Measurements from ENCODE around the gene SF3A1. TPM values are rescaled to one million over a fixed set of nuclear protein-coding genes. Genes with fewer than 3 reads are reported as not detected.

SF3A1 gene
- total and polyA plus RNA-seq, 9 of the 15 experiments (the other 6 are each of a cell fraction or from before 2014, with no cell fraction given), result 6.7 to 228 (median 13.0) TPM

GRCh38 chr22:30372915-30373314 is 16.2 kb upstream of the SF3A1 start (continued):
- TF ChIP-seq ZNF592 (IDR thresholded peaks at IDR 0.05) (no peak), ZC3H11A (IDR thresholded peaks at IDR 0.05; ENCODE audit: low read depth, low read length) (no peak), ZNF436 (CRISPR knock-in tag; IDR thresholded peaks at IDR 0.05) (no peak), COPS2 (conservative IDR thresholded peaks at IDR 0.05) (no peak)
- TF ChIP-seq, protein P1, sequence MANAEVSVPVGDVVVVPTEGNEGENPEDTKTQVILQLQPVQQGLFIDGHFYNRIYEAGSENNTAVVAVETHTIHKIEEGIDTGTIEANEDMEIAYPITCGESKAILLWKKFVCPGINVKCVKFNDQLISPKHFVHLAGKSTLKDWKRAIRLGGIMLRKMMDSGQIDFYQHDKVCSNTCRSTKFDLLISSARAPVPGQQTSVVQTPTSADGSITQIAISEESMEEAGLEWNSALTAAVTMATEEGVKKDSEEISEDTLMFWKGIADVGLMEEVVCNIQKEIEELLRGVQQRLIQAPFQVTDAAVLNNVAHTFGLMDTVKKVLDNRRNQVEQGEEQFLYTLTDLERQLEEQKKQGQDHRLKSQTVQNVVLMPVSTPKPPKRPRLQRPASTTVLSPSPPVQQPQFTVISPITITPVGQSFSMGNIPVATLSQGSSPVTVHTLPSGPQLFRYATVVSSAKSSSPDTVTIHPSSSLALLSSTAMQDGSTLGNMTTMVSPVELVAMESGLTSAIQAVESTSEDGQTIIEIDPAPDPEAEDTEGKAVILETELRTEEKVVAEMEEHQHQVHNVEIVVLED (CRISPR knock-in tag; IDR thresholded peaks at IDR 0.05), result no peak

GRCh38 chr22:30371981-30372380 is 15.3 kb upstream of the SF3A1 start:
- no peak overlapping the region for H3K27ac ChIP-seq (ENCODE audit: extremely low read depth, low read depth, low read length)
- no TSS peak for BruUV-seq (replicated peaks)
- intact Hi-C loops (cut with micrococcal nuclease), result no loop called here
- ATAC-seq, result no peak
- H3K9me3 ChIP-seq (replicated peaks; ENCODE audit: control insufficient read depth, insufficient read depth, low read depth, low read length), result no peaks in the 10 kb centered on the region
- no peak for FAIRE-seq
- H3K4me1 ChIP-seq (replicated peaks in 1 of 2; ENCODE audit: control insufficient read depth in 2 of 2, insufficient read depth in 2 of 2, low read length in 2 of 2), result peaks cover 0 to 15% of the 10 kb centered on the region in 2 experiments; a peak in 2 of 5 replicates
- no peaks in the 10 kb centered on the region for H3K36me3 ChIP-seq (ENCODE audit: control insufficient read depth, insufficient read depth, low read length)
- H3K4me2 ChIP-seq (ENCODE audit: insufficient read depth, low read length), result no peak overlapping the region
- in situ Hi-C loops (cut with MboI), result no loop called here
- no peaks in the 10 kb centered on the region; a peak in 1 of 5 replicates for H3K27me3 ChIP-seq (ENCODE audit: control insufficient read depth in 2 of 2, insufficient read depth in 2 of 2, low read length in 2 of 2)
- no peaks in the 10 kb centered on the region for H3K9me1 ChIP-seq (ENCODE audit: control insufficient read depth, insufficient read depth, low read length)
- no peak overlapping the region for H2AFZ ChIP-seq (ENCODE audit: low read depth, low read length)
- 40% methylated on average over 12 of the region's 13 CpGs for WGBS (ENCODE audit: insufficient coverage, low coverage, missing lambda C conversion rate)
- no peak overlapping the region for H3K9ac ChIP-seq (ENCODE audit: insufficient read depth in 1 of 2, low read depth in 2 of 2, low read length in 2 of 2)
- CTCF ChIA-PET (ENCODE audit: low intra/inter-chr PET ratio), result no interaction called here
- H3K79me2 ChIP-seq (ENCODE audit: control insufficient read depth, insufficient read depth, low read length), result no peaks in the 10 kb centered on the region
- H4K20me1 ChIP-seq (replicated peaks; ENCODE audit: control insufficient read depth, insufficient read depth, low read length), result no peaks in the 10 kb centered on the region
- POLR2A ChIA-PET, result interaction anchor here (0.6 to 2.4 kb wide), 2 partner anchors 10 to 13 kb away, joined by 3 to 9 read pairs; no protein-coding TSS in a partner anchor
- DNase-seq (ENCODE audit: extremely low read depth in 1 of 4, low spot score in 3 of 4), result no peak
- H3K4me3 ChIP-seq, result no peak overlapping the region
- TF ChIP-seq, protein P2, sequence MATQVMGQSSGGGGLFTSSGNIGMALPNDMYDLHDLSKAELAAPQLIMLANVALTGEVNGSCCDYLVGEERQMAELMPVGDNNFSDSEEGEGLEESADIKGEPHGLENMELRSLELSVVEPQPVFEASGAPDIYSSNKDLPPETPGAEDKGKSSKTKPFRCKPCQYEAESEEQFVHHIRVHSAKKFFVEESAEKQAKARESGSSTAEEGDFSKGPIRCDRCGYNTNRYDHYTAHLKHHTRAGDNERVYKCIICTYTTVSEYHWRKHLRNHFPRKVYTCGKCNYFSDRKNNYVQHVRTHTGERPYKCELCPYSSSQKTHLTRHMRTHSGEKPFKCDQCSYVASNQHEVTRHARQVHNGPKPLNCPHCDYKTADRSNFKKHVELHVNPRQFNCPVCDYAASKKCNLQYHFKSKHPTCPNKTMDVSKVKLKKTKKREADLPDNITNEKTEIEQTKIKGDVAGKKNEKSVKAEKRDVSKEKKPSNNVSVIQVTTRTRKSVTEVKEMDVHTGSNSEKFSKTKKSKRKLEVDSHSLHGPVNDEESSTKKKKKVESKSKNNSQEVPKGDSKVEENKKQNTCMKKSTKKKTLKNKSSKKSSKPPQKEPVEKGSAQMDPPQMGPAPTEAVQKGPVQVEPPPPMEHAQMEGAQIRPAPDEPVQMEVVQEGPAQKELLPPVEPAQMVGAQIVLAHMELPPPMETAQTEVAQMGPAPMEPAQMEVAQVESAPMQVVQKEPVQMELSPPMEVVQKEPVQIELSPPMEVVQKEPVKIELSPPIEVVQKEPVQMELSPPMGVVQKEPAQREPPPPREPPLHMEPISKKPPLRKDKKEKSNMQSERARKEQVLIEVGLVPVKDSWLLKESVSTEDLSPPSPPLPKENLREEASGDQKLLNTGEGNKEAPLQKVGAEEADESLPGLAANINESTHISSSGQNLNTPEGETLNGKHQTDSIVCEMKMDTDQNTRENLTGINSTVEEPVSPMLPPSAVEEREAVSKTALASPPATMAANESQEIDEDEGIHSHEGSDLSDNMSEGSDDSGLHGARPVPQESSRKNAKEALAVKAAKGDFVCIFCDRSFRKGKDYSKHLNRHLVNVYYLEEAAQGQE (IDR thresholded peaks at IDR 0.05; ENCODE audit: borderline replicate concordance), result no peak
- TF ChIP-seq, protein P2 (CRISPR knock-in tag; IDR thresholded peaks at IDR 0.05; ENCODE audit: low read depth), result no peak

All from K562 (cell line).